HG02973 (cell line): ENCODE results near the gene SHISAL1.

ENCODE experiments used
- ATAC-seq: cut with Tn5 transposase; IDR thresholded peaks from one replicate; pipeline ENCODE4 v1.9.1; 2021; ENCODE audit warnings: moderate library complexity; ENCODE audit not compliant: unreplicated experiment

SHISAL1 gene

DNA sequence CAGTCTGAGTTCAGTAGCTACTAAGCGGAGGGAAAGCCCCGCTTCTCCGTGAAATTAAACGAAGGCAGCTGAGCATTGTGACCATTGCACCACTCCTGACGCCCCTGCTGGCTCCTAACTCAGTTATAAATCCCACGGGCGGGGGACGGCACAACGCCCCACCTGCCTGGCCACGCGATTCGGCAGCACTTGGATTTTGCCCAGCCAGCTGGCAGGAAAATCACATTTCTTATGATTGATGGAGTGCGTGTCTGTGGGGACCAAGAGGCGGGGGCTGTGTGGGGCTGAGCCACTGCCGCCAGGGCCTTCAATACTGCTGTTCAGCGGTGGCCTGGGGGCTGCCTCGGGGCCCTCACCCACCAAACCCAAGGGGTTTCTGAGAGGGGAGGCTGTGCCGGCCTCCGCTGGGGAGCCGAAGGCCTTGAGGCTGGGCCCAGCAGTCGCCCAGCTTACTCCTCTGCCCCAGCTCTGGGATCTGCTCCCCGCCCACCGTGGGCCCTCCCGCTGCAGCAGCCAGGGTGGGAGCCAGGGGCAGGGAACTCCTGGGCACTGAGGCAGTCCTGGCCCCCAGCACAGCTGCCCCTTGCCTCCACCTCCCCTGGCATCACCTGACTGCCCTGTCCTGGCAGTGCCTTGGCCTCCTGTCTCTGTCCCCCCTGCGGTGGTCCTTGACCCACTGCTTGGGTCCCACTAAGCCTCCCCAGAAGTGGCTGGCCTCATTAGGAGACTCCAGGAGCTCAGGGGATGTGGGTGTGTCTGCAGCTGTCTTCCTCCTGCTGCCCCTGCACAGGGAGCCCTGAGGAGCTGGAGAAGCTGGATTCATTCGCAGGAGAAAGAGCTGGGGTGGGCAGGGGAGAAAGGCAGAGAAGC, 30.7 kb downstream of the SHISAL1 start:
- ATAC-seq = no peak

DNA sequence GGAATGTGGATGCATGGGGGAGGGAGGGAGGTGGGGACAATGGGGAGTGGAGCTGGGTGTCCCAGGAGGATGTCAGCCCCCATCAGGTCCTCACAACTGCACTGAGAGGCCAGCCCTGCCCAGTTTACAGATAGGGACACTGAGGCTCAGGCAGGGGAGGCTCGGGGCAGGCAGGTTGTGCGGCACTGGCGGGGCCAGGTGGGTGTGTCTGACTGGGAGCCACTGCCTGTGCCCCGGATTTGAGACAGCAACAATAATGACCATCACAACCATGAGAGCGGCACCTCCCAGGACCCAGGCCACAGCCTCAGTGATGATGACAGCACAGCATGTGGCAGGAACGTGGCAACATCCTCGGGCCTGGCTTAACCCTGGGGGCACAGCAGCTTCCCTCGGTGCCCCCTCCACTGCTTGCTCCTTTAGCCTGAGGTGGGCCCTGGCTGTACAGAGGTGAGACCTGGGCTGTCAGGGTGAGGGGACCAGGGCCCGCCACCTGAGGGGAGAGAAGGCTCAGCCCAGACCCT, 32.0 kb downstream of the SHISAL1 start:
- ATAC-seq = no peak

- ATAC-seq = no peak
Observed at GRCh38 chr22:44279069-44279360, 33.7 kb downstream of the SHISAL1 start.

DNA sequence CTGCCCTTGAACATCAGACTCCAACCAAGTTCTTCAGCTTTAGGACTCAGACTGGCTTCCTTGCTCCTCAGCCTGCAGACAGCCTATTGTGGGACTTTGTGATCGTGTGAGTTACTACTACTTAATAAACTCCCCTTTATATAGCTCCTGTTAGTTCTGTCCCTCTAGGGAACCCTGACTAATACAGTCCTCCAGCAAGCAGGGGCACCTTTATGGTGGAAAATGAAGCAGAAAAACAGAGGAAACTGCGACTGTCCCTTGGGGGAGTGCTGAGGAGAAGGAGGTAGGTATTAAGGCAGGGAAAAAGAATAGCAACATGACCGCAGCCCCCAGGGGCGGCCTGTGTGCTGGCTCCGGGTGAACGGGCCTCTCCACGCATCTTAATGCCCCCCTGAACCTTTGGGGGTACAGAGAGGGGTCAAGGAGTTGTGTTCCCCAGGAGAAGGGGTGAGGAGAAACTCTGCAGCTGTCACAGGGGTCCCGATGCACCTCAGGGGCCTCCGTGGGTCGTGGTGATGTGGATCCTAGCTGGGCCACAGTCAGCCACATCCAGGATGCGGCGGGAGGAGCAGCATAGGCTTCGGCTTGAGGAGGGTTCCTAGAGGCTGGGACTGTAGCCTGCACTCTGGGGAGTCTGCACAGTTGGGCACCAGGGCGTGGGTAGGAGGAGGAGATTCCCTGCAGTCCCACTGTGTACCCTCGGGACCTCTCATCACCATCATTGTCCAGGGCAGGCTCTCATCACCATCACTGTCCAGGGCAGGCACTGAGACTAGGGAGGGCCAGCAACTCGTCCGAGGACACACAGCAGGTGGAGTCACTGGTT, 34.3 kb downstream of the SHISAL1 start:
- ATAC-seq = no peak

GRCh38 chr22:44277386-44278135, 35.2 kb downstream of the SHISAL1 start:
- ATAC-seq = no peak

DNA sequence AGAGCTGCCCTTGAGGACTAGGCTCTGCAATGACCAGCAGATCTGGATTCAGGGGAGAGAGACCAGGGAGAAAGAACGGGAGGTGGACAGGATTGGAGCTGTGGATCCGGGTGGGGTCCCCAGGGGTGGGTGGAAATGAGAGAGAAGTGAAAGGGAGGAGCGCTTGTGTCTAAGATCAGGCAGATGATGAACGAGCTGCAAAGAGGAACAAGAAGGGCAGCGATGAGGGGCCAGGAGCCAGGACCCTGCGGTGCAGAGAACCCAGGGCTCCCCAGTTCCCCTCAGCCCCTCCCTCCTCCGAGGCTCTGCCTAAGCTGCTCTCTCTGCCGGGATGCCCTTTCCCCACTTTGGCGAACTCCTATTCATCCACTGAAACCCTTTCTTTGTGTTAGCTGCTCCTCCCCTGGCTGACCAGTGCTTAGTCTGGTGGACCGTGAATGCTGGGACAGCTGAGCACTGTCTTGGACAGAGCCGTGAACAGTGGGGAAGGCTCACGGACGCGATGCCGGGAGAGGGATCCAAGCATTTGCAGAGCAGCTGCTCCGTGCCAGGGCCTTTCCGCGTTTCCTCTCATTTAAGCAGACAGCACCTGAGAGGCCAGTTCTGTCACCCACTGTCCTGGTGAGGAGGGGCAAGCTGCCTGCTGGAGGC, 35.9 kb downstream of the SHISAL1 start:
- no peak for ATAC-seq

DNA sequence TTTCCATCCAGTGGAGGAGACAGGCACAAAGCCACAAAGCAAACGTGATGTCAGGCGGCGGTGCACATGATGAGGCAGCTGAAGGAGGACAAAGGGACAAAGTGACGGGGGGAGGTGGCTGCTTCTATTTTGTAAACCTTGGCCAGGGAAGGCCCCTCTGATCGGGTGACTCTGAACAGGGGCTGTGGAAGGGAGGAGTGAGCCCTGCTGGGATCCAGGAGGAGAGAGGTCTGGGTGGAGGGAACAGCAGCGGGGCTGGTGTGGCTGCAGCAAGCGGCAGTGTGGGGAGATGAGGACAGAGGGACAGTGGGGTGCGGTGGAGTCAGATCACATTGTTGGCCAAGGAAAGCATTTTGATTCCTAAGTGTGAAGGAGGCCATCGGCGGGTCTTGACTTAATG, 36.7 kb downstream of the SHISAL1 start:
- no peak for ATAC-seq

GRCh38 chr22:44275631-44275995, 37.1 kb downstream of the SHISAL1 start:
- no peak for ATAC-seq

DNA sequence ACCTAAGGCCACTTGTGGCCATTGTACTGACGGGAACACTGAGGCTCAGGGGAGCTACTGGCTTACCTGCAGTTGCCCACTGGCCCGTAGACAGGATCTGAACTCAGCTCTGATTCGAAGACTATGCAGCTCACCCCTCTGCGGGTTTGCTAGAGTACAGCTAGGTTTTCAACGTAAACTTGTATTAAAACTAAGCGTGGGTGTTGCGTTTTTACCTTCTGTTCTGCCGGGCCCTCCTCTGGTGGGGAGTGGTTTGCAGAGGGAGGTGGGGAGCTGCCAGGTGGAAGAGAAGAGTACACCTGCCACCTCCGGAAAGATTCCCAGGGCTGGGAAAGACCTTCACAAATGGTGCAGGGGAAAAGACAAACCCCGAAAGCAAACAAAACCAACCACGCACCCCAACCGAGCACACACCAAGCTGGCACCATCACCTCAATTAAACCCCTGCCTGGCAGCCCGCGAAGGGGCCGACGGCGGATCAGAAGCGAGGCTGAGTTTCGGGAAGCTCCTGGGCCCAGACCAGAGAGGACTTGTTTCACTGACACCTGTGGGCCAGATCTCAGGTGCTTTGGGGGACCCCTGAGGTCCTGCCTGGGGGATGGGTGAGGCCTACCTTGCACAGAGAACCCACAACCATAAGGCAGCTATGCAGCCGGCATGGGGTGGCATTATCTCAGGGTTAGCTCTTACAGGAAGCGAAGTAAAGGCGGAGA, 37.7 kb downstream of the SHISAL1 start:
- ATAC-seq = no peak

- ATAC-seq = no peak
Observed at GRCh38 chr22:44273175-44273574, 39.6 kb downstream of the SHISAL1 start.

DNA sequence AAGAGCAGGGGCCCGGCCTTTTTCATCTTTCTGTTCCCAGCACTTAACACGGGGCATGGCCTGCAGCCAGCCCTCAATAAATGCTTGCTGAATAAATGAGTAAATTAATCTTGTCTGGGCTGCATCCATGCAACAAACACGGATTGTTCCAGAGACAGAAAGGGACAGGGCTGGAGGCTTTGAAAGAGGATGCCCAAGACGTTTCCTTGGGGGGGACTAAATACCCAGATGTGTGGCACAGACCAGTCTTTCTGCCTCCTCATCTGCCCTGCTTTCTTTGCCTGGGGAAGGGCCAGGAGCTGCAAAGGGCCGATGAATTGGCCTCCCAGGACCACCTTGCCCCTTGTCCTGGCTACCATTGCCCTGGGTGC, 40.4 kb downstream of the SHISAL1 start:
- ATAC-seq = no peak

- ATAC-seq = no peak
Observed at GRCh38 chr22:44271732-44272400, 40.9 kb downstream of the SHISAL1 start.

GRCh38 chr22:44271010-44271500, 41.7 kb downstream of the SHISAL1 start:
- ATAC-seq = no peak

DNA sequence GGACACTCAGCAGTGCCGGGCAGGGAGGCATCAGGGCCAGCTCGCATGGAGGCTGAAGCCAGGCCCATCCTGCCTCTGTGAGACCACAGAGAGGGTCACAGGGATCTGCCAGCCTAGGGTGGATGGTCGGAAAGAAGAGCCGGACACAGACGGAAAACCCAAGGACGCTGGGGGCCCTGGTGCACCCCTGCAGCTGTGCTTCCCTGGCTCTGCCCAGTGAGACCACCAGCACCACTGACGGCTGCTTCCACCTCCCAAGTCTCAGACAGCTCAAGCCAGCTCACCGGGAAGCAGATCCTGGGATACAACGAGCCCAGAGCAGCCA, 42.2 kb downstream of the SHISAL1 start:
- no peak for ATAC-seq

- ATAC-seq = no peak
Observed at GRCh38 chr22:44269757-44270555, 42.8 kb downstream of the SHISAL1 start.

- ATAC-seq = no peak
Observed at GRCh38 chr22:44269117-44269498, 43.6 kb downstream of the SHISAL1 start.

- no peak for ATAC-seq
Observed at GRCh38 chr22:44268431-44269116, 44.2 kb downstream of the SHISAL1 start.

DNA sequence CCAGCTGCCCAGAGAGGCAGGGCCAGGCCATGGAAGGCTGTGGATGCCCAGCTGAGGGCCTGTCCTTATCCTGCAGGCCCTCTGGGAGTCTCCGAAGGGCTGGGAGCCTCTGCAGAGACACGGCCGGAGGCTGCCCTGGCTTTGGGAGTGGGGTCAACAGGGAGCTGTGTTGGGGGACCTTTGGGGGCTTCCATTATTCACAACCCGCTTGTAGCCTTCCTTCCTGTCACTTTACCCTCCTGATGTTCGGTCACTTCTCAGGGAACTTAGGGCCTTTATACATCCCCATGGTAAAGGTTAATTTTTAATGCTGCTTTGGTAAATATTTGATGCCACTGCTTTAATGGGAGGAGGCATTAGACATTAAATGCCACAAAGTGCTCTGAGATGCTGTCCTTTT, 44.9 kb downstream of the SHISAL1 start:
- no peak for ATAC-seq
